Activated gamma-delta T cell (primary cell): Measurements from ENCODE around the gene MEGF11.

ENCODE experiments used
- DNase-seq: peaks from one replicate; lab custom pipeline; 2025; lab: John Stamatoyannopoulos, UW

MEGF11 gene

DNA sequence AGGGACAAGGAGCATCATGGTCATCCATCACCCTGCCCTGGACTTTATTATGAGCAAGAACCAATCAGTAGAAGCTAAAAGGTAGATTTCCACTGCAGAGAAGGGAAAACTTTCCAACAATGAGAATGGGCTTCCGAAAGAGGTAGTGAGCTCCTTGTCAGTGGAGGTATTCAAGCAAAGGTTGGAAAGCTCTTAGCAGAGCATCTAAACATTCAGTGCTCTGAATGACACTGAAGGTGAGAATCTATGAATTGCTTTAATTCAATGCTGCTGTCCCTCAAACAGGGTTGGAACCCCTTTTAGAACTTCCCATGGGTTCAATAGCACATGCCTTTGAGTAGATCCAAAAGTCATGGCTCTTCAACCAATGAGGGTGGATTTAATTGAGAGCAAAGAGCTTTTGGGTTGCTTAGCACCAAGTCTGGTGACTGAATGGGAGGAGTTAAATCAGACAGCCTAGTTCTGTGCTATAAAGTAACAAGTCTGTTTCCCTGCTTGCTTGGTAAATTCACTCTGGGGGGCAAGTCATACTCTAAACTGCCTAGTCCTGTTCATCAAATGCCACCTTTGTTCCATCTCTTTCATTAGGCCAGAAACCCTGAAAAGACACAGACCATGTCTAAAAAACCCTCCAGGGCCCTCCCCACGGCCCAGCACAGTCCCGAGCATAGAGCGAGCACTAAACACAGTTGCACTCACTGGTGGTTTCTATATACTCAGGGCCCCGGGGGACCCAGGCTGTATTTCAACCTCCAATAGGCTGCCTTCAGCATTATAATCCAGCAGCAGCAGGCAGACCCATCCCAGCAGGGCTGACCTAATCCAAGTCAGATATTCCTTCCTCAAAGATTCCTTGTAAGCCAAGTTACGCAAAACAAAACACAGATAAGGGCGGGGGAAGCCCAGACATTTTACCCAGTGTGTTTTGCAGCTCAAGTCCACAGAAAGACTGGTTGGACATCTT is 161.2 kb downstream of the MEGF11 start:
- DNase-seq: no peak

DNA sequence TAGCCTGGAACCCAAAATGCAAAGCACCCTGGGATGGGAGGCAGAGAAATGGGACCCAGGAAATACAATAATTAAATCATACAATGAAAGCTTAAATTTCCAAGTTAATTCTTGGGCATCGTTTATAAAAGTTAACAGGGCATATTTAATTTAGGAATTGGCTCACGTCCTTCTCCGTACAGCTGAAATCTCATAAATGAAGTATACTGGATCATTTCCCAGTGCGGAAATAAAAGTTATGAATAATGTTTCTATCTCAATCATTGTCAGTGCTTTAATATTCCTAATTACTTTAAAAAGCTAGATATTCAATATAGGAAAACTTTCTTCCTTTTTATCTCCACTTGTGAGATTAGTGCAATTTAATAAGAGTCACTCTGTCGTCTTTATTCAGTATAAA is 164.0 kb downstream of the MEGF11 start:
- DNase-seq: no peak

DNA sequence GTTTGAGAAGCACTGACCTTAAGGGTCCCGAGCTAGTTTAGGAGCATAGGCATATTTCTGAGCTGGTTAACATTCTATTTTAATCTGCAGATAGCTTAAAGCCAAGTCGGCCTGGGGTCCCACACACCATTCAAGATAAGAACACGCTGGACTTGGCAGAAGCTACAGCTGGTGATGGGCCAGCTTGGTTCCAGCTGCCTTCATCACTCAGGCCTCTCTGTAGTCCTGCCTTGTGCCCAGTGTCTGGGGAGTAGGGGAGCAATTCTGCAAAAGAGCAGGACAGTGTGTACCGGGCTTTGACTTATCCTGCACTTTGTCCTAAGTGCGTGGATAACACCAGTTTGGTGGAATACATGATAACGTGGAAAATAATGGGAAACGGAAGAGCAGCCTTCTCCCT is 164.5 kb downstream of the MEGF11 start:
- DNase-seq: no peak

DNA sequence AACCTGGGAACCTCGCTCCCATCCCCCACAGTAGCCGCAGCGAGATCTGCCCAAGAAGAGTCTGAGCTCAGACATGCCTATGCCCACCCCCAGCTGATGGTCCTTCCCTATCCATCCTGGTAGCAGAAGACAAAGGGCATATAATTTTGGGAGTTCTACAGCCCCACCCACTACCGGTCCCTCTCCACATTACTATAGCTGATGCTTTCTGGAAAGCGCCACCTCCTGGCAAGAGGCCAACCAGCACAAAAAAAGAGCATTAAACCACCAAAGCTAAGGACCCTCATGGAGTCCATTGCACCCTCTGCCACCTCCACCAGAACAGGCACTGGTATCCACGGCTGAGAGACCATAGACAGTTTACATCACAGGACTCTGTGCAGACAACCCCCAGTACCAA is 168.4 kb downstream of the MEGF11 start:
- no peak for DNase-seq

DNA sequence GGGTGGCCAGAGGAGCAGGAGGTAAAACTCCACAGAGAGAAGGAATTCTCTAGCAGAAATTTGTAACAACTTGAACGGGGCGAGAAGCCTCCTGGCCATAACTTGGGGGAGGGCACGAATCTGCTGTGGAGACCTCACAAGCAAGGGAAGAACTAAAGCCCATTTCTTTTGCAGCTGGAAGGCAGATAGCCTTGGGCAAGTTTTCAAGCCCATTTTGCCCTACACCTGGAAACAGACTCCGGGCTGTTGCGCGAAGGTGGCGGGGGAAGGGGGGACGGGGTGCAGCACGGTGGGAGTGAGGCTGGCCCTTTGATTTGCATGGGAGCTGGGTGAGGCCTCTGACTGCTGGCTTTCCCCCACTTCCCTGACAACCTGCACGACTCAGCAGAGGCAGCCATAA is 168.8 kb downstream of the MEGF11 start:
- no peak for DNase-seq

DNA sequence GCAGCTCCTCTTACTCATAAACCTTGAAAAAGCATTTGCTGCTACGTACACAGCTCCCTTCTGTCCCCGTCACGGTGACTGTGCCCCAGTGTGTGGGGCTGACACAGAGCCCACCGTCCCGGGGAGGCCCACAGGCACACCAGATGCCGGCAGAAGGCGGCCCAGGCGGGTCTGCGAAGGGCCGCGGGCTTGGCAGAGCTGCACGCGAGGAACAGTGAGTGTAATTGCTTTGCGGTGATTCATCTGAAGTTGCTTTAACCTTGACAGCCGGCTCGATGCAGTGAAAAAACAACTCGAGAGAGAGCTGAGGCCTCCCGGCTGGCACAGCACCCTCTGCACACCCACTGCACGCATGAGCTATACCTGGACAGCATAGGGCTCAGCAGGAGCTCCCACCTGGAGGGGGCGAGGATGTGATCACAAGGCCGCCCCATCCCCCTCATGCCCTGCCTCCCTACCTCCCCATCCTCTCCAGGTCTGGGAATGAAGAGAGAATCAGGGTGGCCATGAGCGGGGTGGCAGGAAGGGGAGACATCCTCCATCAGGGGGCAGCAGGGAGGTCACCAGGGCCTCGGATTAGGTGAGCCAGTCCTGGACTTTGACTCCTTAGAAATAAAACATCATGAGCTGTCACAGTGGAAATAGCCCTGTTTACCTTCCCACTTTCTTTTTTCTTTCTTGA is 172.7 kb downstream of the MEGF11 start:
- no peak for DNase-seq

DNA sequence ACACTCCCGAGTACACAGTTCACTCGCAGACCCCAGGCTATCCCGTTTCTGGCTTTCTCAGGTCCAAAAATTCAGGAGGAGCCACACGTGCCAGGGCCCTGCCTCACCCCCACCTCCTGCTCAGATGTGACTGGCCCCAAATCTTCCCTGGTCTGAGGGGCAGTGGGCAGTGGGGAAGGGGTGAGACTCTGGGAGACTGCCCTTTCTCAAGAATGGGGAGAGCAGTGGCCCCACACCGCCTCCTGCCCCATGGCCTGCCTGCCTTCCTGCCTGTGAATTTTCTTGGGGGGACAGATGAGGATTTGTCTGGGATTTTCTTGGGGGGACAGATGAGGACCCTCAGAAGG is 174.6 kb downstream of the MEGF11 start:
- DNase-seq: no peak

DNA sequence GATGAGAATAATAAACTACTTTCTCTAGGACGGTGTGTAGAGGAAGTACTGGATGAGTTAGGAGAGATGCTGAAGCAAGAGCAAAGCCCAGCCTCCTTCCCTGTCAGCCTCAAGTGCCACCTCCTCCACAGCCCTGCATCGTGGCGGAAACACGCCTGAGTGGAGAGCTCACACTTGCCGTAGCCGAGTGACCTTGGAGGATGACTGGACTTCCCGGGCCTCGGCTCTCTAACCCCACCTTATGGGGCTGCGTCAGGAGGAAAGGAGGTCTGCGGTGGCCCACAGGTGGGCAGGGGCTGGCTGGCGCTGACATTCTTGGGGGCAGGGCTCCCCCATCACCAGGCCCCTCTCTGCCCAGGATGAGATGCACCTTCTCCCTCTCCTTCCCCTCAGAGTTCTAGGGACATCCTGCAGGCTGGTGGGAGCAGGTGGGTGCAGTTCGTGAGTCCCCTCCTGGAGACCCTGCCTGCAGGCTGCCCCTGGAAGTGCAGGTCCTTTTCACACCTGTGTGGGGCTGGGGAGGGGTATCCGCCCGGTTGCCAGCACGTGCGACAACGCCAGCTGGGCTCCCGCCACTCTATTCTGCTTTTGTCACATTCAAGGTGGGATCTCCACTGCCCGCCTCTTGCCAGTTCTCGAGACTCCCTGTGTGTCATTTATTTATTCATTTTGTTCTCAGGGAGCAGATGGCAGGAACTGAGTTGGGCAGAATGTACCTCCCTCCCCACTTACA is 175.2 kb downstream of the MEGF11 start:
- DNase-seq: no peak

DNA sequence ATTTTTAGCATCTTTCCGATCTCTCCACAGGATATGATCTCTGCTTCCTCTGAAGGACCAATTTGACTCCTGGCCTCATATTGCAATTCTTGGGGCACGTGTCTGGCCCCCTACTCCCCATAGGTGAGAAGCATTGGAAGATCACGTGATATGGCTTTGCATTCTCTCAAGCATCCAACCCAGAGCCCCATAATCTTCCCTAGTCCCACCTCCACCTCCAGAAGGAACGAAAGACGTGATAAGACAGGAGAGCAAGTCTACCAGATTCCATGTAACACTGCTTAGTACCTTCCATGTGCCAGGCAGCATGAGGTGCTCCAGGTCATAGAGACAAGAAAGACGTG is 176.3 kb downstream of the MEGF11 start:
- DNase-seq: no peak

DNA sequence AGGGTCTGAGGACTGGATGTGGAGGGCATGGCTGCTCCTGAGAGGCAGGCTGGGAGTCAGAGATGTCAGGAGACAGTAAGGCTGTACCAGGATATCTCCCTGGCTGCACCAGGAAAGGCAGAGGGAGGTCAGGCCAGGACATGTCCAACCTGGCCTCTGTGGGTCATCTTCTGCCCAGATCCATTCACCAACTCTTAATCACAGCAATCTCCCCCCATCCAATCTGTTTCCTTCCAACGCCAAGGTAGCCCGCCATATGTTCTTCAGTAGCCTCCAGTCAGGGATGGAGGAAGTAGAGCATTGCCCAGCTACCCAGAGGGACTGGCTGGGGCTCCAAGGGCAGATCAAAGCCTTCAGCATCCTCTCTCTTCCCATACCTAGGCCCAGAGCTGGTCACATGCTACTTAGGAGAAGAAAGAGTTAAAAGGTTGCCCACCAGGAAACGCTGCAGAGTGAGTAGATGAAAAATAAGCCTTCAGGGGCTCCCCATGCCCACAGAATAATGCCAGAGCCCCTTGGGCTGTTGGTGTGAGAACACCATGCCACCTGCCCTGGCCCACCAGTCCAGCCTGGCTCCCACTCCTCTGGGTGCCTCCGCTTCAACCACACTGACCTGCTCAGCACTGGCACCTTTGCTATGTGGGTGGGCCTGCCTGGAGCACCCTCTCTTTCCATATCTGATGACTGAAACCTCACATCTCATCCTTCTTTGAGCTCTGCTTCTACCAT is 176.8 kb downstream of the MEGF11 start:
- no peak for DNase-seq

DNA sequence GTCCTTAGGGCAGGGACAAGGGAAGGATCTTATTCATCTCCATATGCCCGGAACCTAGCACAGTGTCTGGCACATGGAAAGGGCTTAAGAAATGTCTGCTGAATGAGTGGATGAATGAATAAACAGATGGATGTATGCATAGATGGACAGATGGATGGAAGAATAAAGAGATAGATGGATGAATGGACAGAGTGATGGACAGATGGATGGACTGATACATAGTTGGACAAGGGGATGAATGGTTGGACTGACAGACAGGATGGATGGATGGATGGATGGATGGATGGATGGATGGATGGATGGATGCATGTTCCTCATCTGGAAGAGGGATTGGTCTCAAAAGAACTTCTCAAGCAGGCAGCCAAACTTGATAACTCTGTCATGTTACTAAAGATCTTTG is 177.6 kb downstream of the MEGF11 start:
- no peak for DNase-seq

DNA sequence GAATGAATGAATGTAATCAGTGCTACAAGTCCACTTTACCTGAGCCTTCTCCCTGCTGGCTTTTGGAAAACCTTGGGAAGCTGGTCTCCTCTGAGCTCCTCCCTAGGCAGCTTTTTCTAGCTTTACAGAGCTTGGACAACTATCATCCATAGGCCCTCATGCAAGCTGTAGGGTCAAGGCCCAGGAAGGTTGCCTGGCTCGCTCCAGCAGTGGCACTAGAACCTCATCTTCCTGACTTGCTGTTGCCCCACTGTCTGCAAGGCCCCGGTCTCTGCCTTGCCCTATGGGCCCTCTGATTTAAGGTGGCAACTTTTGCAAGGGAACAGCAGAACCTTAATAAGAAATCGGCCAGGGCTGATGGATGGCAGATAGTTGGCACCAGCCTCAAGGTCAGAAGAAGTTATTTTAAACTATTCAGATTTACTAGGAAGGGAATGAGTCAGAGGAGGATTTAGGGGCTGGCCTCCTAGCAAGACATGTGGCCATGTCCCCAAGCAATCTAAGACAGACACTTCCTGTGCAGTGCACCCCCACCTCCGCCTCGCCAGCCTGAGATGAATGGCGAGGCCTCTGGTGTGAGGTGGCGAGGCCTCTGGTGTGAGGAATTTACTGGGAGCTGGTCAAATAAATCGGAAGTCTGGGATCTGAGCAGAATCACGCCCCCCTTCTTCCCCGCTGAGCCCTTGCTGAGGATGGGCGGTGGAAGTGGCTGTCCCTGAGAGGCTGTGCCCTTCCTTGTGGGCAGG is 180.8 kb downstream of the MEGF11 start:
- DNase-seq: no peak

DNA sequence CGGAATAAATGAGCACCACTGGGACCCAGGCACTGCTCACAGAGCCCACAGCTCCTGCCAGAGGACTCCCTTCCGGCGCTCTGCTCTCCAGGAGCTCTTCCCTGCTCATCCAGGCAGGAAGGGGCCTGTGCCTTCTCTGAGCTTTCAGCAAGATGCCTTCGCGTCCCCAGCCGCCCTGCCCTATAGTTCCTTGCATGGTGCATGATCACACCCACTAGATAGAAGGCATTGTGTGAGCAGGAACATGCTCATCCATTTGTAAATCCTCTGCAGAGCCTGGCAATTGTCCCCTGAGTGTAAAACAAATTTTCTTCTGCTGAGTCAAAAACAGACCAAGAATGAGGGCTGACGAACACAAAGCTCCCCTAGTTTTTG is 181.6 kb downstream of the MEGF11 start:
- DNase-seq: no peak

DNA sequence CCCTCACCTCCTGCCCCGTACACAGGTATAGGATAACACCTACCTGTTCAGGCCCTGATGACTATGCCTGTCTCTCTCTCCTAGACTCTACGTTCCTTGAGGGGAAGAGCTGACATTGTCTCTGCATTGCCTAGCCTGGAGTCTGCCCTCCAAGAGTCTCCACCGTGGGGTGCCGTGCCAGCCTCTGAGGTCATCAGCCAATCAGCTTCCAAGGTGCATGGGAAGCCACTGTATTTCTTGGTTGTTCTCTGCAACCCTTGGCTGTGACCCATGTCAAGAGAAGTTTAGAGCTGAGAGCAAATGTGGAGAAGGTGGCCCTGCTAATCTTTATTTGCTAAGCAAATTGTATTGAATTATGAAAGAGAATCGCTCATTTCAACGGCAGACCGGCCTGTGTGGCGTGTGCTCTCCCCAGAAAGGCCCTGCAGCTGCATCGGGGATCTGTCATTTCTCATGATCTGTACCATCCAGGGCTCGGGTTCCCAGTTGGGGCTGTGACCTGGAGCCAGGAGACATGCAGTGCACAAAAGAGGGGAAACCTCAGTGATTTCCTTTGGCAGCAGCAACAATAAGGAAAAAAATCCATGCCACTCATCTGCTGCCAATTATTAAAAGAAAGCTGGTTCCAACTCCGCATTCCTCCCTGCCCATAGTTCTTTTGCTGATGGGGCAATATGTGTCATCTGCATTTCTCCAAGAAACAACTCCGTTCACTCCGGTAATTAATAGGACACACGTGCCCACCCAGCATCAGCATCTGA is 182.2 kb downstream of the MEGF11 start:
- DNase-seq: no peak

DNA sequence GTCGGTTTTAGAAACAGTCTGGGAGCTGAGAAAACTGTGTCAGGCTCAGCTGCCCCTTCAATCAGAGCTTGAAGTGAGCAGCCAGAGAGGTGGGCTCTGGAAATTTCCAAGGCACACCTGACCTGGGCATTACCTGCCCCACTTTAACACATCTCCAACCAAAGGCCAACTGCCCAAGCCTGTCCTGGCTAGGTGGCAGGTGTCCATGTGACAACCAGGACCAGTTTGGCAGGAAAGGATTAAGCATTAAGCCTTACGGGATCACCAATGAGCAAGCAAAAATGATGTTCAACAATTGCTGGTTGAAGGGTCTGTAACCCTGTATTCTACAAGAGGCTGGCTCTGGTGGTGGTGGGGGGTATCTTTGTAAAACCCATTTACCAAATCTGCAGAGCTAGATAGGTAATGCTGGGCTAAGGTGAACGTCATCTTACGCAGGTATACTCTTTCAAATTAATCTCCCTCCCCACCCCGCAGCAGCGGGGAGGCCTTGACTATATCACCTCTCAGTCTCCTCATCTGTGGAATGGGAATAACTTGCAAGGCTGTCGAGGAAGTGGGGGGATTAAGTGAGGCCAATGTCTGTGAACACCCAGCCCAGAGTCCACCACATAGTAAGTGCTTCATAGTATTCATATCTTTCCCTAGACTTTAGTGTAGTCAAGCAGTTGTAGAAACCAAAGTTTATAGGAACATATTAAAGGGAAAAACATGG is 183.2 kb downstream of the MEGF11 start:
- DNase-seq: no peak

DNA sequence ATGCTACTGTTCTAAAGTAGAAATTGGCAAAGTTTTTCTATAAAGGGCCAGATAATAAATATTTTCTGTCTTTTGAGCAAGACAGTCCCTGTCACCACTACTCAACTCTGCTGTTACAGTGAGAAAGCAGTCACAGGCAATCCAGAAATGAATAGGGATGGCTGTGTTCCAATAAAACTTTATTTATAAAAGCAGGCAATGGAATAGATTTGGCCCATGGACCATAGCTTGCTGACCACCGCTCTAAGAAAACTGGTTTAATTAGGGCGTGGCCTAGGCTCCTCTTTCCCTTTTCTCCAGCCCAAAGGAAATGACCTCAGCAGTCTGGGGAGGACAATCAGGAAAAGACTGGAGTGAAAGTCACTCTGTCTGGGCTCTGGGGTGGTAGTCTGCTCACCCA is 183.8 kb downstream of the MEGF11 start:
- DNase-seq: no peak

DNA sequence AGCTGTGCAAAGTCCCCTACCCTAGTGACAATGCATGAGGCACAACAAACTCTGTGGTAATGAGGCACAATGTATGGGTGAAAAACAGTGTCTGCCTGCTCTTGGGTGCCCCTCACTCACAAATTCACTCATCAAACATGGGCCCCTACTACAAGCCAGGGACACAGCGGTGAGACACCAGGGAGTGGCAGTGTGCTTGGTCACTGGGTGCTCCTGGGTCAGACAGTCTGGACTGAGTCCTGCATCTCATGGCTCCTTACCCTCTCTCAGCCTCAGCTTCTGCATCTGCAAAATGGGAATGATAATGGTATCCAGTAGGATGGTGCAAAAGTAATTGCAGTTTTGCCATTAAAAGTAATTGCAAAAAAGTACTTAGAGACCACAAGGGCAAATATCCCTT is 184.7 kb downstream of the MEGF11 start:
- no peak for DNase-seq

DNA sequence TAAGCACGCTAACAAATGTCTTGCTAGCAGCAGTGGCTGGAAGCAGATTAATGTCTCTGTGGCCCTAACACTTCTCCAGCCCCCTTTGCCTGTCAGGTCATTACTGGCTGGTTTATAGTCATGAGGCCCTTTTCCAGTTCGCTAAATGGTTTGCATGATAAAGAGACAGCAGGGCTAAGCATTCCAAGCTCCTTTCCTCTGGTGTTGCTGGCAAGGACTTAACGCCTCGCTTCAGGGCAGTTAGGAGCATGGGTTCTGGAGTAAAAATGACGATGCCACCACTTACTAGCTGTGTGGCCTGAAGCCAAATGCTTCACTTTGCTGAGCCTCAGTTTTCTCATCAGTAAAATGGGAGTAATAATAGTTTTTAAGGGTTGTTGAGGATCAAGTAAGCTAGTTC is 185.9 kb downstream of the MEGF11 start:
- no peak for DNase-seq

DNA sequence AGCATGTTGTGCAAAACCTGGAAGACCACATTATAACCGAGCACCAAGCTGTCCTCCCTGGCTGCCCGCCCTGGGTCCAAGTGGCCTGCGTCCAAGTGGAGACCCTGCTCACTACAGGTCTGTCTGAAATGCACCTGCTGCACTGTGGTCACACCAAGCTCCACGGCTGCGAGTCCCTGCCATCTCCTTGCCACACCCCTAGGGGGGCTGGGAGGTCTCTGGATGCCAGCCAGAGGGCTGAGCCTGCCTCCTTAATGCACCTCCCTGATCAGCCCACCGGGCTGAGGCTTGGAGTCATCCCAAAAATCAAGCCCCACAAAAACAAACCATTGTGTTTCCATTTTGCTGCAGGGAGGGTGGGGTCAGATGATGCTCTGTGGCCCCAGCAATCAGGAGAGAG is 187.1 kb downstream of the MEGF11 start:
- no peak for DNase-seq

DNA sequence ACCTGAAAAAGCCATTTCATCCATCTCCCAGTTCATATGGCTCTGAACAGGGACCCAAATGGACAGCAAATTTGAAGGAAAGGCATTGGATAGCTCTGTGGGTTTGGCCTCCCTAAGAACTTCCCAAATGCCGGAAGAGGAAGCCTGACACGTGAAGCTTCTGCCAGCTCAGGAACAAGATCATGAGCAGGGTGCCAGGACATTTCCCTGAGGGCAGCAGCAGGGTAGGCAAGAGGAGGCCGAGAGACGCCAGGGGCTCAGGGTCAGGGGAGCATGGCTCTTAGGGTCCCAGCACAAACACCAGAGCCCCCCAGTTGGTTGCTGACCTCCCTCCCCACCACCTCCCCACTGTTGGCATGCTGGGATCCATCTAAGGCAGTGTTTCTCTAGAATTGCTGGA is 187.5 kb downstream of the MEGF11 start:
- DNase-seq: no peak
